K562 (cell line): ENCODE results near the gene JUN. TPM values are rescaled to one million over a fixed set of nuclear protein-coding genes. Genes with fewer than 3 reads are reported as not detected.

Experiments used
- ATAC-seq: fragments of 200-7000 bp; cut with Tn5 transposase; 3 replicates; pipeline ENCODE4 v1.9.1; 2020; ENCODE audit warnings: moderate library complexity
- BruUV-seq: library from RNA; stranded (reverse); fragments of 400-500 nt; replicated peaks from 2 replicates; lab custom pipeline; 2021; lab: Mats Ljungman, UMichigan
- CTCF ChIA-PET: fragments of 300-600 bp; formaldehyde crosslinking; extraction: SDS; loops from one replicate; lab custom pipeline; 2021; ENCODE audit warnings: low intra/inter-chr PET ratio; lab: Yijun Ruan, JAX
- POLR2A ChIA-PET: fragments of 300-600, 350-650 bp; sonication (Branson Sonifier 250); formaldehyde crosslinking; extraction: SDS; loops from one replicate; lab custom pipeline; 2021; ENCODE audit warnings: antibody characterized with exemption, inconsistent platforms; lab: Yijun Ruan, JAX
- DNase-seq, 4 experiments: peaks; one replicate each; pipeline versions ENCODE4 v3.0.0 to v3.0.0-alpha.2; 2011 to 2018; ENCODE audit warnings: low spot score in 3 of 4, mixed read lengths in 3 of 4; ENCODE audit errors: extremely low read depth in 1 of 4
- FAIRE-seq: peaks from 2 replicates; lab custom pipeline; 2011; peaks lifted over from hg19 to GRCh38; lab: Jason Lieb, UNC
- H2AFZ ChIP-seq: 2 replicates; pipeline ENCODE4 v1.6.0; 2011; ENCODE audit warnings: low read depth, low read length, control low read depth, inconsistent platforms
- H3K27ac ChIP-seq: fragments of 200-600 bp; 3 replicates; pipeline ENCODE4 v1.8.0; 2011; ENCODE audit warnings: low read depth, mild to moderate bottlenecking, control low read depth, inconsistent platforms, low read length, moderate library complexity, mixed read lengths; ENCODE audit errors: extremely low read depth
- H3K27me3 ChIP-seq, 2 experiments: fragments of 300-600 bp in 1 of 2; 2 replicates in 1 of 2; 3 replicates in 1 of 2; pipeline versions ENCODE4 v1.6.0 to v1.8.0; 2011; ENCODE audit warnings: inconsistent platforms in 2 of 2, low read length in 2 of 2, mild to moderate bottlenecking in 1 of 2, mixed read lengths in 1 of 2, moderate library complexity in 1 of 2; ENCODE audit not compliant: control insufficient read depth in 2 of 2, insufficient read depth in 2 of 2
- H3K36me3 ChIP-seq: fragments of 300-600 bp; 3 replicates; pipeline ENCODE4 v1.8.0; 2011; ENCODE audit warnings: mild to moderate bottlenecking, low read length, inconsistent platforms; ENCODE audit not compliant: control insufficient read depth, insufficient read depth
- H3K4me1 ChIP-seq, 2 experiments: fragments of 200-600 bp in 1 of 2; replicated peaks in 1 of 2; 2 replicates in 1 of 2; 3 replicates in 1 of 2; pipeline versions ENCODE4 v1.5.1 to v1.8.0; 2011; ENCODE audit warnings: inconsistent platforms in 2 of 2, low read length in 2 of 2, mild to moderate bottlenecking in 1 of 2, mixed read lengths in 1 of 2, moderate library complexity in 1 of 2; ENCODE audit not compliant: control insufficient read depth in 2 of 2, insufficient read depth in 2 of 2
- H3K4me2 ChIP-seq: 2 replicates; pipeline ENCODE4 v1.6.1; 2011; ENCODE audit warnings: low read length, control low read depth, inconsistent platforms, mixed read lengths; ENCODE audit not compliant: insufficient read depth
- H3K4me3 ChIP-seq: fragments of 200-600 bp; sonication (generic), shearing (Covaris generic); 2 replicates; pipeline ENCODE4 v1.5.1; 2016; ENCODE audit warnings: control low read depth, inconsistent platforms
- H3K79me2 ChIP-seq: fragments of 200-600 bp; 3 replicates; pipeline ENCODE4 v1.8.0; 2011; ENCODE audit warnings: low read length, inconsistent platforms; ENCODE audit not compliant: control insufficient read depth, insufficient read depth
- H3K9ac ChIP-seq, 2 experiments: 2 replicates each; pipeline versions ENCODE4 v1.6.0 to v1.6.1; 2011; ENCODE audit warnings: low read depth in 2 of 2, low read length in 2 of 2, control low read depth in 1 of 2, inconsistent platforms in 1 of 2, mild to moderate bottlenecking in 1 of 2, mixed read lengths in 1 of 2; ENCODE audit not compliant: insufficient read depth in 1 of 2
- H3K9me1 ChIP-seq: one replicate; pipeline ENCODE4 v1.6.0; 2011; ENCODE audit warnings: inconsistent platforms, mild to moderate bottlenecking, low read length, moderate library complexity; ENCODE audit not compliant: control insufficient read depth, insufficient read depth
- H3K9me3 ChIP-seq: replicated peaks from 2 replicates; pipeline ENCODE4 v1.5.1; 2011; ENCODE audit warnings: low read depth, low read length, inconsistent platforms; ENCODE audit not compliant: control insufficient read depth, insufficient read depth
- H4K20me1 ChIP-seq: replicated peaks from 2 replicates; pipeline ENCODE4 v1.6.1; 2011; ENCODE audit warnings: low read length, inconsistent platforms, mixed read lengths; ENCODE audit not compliant: control insufficient read depth, insufficient read depth
- HDAC3 ChIP-seq: fragments of 450-650 bp; IDR thresholded peaks from 2 replicates; pipeline ENCODE4 v1.6.1; 2018; ENCODE audit warnings: borderline replicate concordance, mild to moderate bottlenecking, moderate library complexity; ENCODE audit not compliant: partially characterized antibody
- YBX1 ChIP-seq: fragments of 450-650 bp; IDR thresholded peaks from 2 replicates; pipeline ENCODE4 v1.7.1; 2016; ENCODE audit warnings: mild to moderate bottlenecking
- ZKSCAN1 ChIP-seq: fragments of 150-350 bp; IDR thresholded peaks from 2 replicates; pipeline ENCODE4 v1.6.1; 2016; ENCODE audit warnings: low read depth, low read length
- WGBS: fragments of 100-300 bp; shearing (Covaris generic); methylation state at CpG from one replicate; pipeline ENCODE4 v1.1.6; 2016; ENCODE audit warnings: low coverage, mixed read lengths; ENCODE audit not compliant: insufficient coverage; ENCODE audit errors: missing lambda C conversion rate; 5-methylcytosine and 5-hydroxymethylcytosine counted together
- in situ Hi-C: fragments of 300-500 bp; cut with MboI; formaldehyde crosslinking; loops from 4 replicates; pipeline ENCODE4 v1.15.0; 2018; ENCODE audit warnings: inconsistent platforms, mixed read lengths
- intact Hi-C: fragments of 100-400 bp; cut with micrococcal nuclease; formaldehyde crosslinking; loops from 2 replicates; pipeline ENCODE4 v1.14.2; 2022
- polyA plus RNA-seq, 8 experiments: library from polyadenylated mRNA; depleted of rRNA in 4 of 8; stranded (reverse) in 5 of 8; unstranded in 3 of 8; fragments of >200 nt; fragmentation: Nextera tagmentation in 2 of 8; fragmentation: Illumina TruSeq in 1 of 8; extraction: Ambion mirVana in 2 of 8; extraction: Trizol in 1 of 8; gene quantifications; 2 replicates each; pipeline versions ENCODE4 v1.2.1 to v1.2.3, GENCODE V29; 2011 to 2014; ENCODE audit warnings: inconsistent platforms in 1 of 8, missing spikeins in 1 of 8
- total RNA-seq, 7 experiments: library from RNA; depleted of rRNA in 6 of 7; stranded (reverse); fragments of >200 nt in 6 of 7; fragmentation: Illumina TruSeq in 2 of 7; extraction: Trizol in 2 of 7; gene quantifications; 2 replicates each; pipeline versions ENCODE4 v1.2.1 to v1.2.3, GENCODE V29; 2011 to 2021; ENCODE audit warnings: low replicate concordance in 1 of 7
- TF ChIP-seq, protein P1 (sequence below): fragments of 450-650 bp; formaldehyde crosslinking; IDR thresholded peaks from 2 replicates; pipeline ENCODE4 v1.4.0; 2020; ENCODE audit warnings: mild to moderate bottlenecking, moderate library complexity

The JUN gene
- total and polyA plus RNA-seq, 9 of the 15 experiments (the other 6 are each of a cell fraction or from before 2014, with no cell fraction given), result 0.32 to 23.4 (median 4.0) TPM

- DNase-seq, result no peak
- Histone ChIP-seq H3K27me3 (no peaks in the 10 kb centered on the region), H3K79me2 (no peaks in the 10 kb centered on the region), H3K4me1 (no peaks in the 10 kb centered on the region; a peak in 1 of 5 replicates), H3K36me3 (no peaks in the 10 kb centered on the region), H3K9me1 (no peaks in the 10 kb centered on the region), H2AFZ (0 out of 2 replicates have a peak overlapping the region, but pooled peaks have one; percentile 10), H3K4me3 (no peak overlapping the region), H3K27ac (no peak overlapping the region), H3K9ac (no peak overlapping the region), H4K20me1 (no peaks in the 10 kb centered on the region), H3K9me3 (no peaks in the 10 kb centered on the region), H3K4me2 (no peak overlapping the region)
- CTCF ChIA-PET, result no interaction called here
- TF ChIP-seq ZKSCAN1 (peak; percentile 84), YBX1 (no peak)
- ATAC-seq, result no peak
- POLR2A ChIA-PET, result interaction anchor here (1.7 kb wide), 1 partner anchor 10 kb away, joined by 5 read pairs; no protein-coding TSS in a partner anchor
- 55% methylated on average over 11 of the region's 11 CpGs for WGBS
- intact Hi-C loops, result no loop called here
- no TSS peak for BruUV-seq
- in situ Hi-C loops, result no loop called here
- no peak for FAIRE-seq
Observed at GRCh38 chr1:58805716-58806571, 22.1 kb upstream of the JUN start.

GRCh38 chr1:58804853-58805565 is 21.2 kb upstream of the JUN start:
- Histone ChIP-seq H3K9me1 (no peaks in the 10 kb centered on the region), H3K4me3 (no peak overlapping the region), H3K27me3 (no peaks in the 10 kb centered on the region), H3K36me3 (no peaks in the 10 kb centered on the region), H3K4me2 (no peak overlapping the region), H3K9me3 (no peaks in the 10 kb centered on the region), H3K4me1 (no peaks in the 10 kb centered on the region; a peak in 1 of 5 replicates), H3K9ac (no peak overlapping the region), H2AFZ (0 out of 2 replicates have a peak overlapping the region, but pooled peaks have one; percentile 4), H3K27ac (no peak overlapping the region), H3K79me2 (no peaks in the 10 kb centered on the region), H4K20me1 (no peaks in the 10 kb centered on the region)
- DNase-seq, result no peak
- no peak for FAIRE-seq
- ATAC-seq, result peak; percentile 62
- BruUV-seq, result no TSS peak
- in situ Hi-C loops (no loop called here), intact Hi-C loops (no loop called here)
- no peak for TF ChIP-seq YBX1
- no peak for TF ChIP-seq HDAC3
- TF ChIP-seq, protein P1, sequence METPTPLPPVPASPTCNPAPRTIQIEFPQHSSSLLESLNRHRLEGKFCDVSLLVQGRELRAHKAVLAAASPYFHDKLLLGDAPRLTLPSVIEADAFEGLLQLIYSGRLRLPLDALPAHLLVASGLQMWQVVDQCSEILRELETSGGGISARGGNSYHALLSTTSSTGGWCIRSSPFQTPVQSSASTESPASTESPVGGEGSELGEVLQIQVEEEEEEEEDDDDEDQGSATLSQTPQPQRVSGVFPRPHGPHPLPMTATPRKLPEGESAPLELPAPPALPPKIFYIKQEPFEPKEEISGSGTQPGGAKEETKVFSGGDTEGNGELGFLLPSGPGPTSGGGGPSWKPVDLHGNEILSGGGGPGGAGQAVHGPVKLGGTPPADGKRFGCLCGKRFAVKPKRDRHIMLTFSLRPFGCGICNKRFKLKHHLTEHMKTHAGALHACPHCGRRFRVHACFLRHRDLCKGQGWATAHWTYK, result no peak
- 12% methylated on average over 3 of the region's 3 CpGs for WGBS
- CTCF ChIA-PET, result no interaction called here
- POLR2A ChIA-PET, result no interaction called here
